Measurements from ENCODE around the gene TCFL5. TPM values are rescaled to one million over a fixed set of nuclear protein-coding genes. Genes with fewer than 3 reads are reported as not detected.

The TCFL5 gene
- total RNA-seq, 1 experiment from 2014 or later, result 15.1 TPM

GRCh38 chr20:62808211-62808865 lies 53.3 kb downstream of the TCFL5 start:
- H3K27me3 ChIP-seq (replicated peaks; ENCODE audit: control insufficient read depth, insufficient read depth, low read length), result no peaks in the 10 kb centered on the region
- DNase-seq, result peak in 1 of 2 experiments; percentile 92
- no peaks in the 10 kb centered on the region for H3K9me3 Mint-ChIP-seq (ENCODE audit: unreplicated experiment)
- no peak overlapping the region for H3K4me3 Mint-ChIP-seq (ENCODE audit: unreplicated experiment)
- intact Hi-C loops (cut with micrococcal nuclease; ENCODE audit: unreplicated experiment), result loop anchor here (1.0 to 5.0 kb wide), 3 partner anchors 54 to 140 kb away; partner anchors contain the start of gene TCFL5
- peaks cover 12% of the 10 kb centered on the region for H3K4me1 Mint-ChIP-seq (ENCODE audit: low read depth, unreplicated experiment)
- peaks cover 14% of the 10 kb centered on the region for H3K4me1 ChIP-seq
- H3K27ac Mint-ChIP-seq (ENCODE audit: unreplicated experiment), result no peak overlapping the region
- H3K9me3 ChIP-seq, result no peaks in the 10 kb centered on the region
- POLR2A ChIA-PET, result interaction anchor here (0.7 to 1.0 kb wide), 3 partner anchors 14 to 116 kb away, joined by 4 to 7 read pairs (median 5); partner anchors contain the start of gene TCFL5
- peaks cover 31% of the 10 kb centered on the region for H3K36me3 ChIP-seq (ENCODE audit: control insufficient read depth, insufficient read depth, low read length)
- no TSS peak for BruUV-seq (replicated peaks)
- no peak overlapping the region for H3K4me3 ChIP-seq (ENCODE audit: low read depth, low read length)
- H3K27me3 Mint-ChIP-seq (ENCODE audit: insufficient read depth, unreplicated experiment), result no peaks in the 10 kb centered on the region
- peaks cover 70% of the 10 kb centered on the region for H3K36me3 Mint-ChIP-seq (ENCODE audit: insufficient read depth, unreplicated experiment)
- peak; percentile 98 to 100 for TF ChIP-seq CTCF (IDR thresholded peaks at IDR 0.05; ENCODE audit: insufficient read depth in 1 of 2, low read depth in 1 of 2, low read length in 1 of 2, severe bottlenecking in 1 of 2, unreplicated experiment in 1 of 2)
- CTCF ChIA-PET, result interaction anchor here (0.6 to 3.1 kb wide), 25 partner anchors 9 to 330 kb away, joined by 3 to 57 read pairs (median 4); partner anchors contain the start of genes COL9A3 and MRGBP

GRCh38 chr20:62807444-62808210 lies 54.0 kb downstream of the TCFL5 start:
- Mint-ChIP-seq H3K9me3 (ENCODE audit: unreplicated experiment) (no peaks in the 10 kb centered on the region), H3K27me3 (ENCODE audit: insufficient read depth, unreplicated experiment) (no peaks in the 10 kb centered on the region), H3K4me1 (ENCODE audit: low read depth, unreplicated experiment) (peaks cover 12% of the 10 kb centered on the region), H3K36me3 (ENCODE audit: insufficient read depth, unreplicated experiment) (peaks cover 65% of the 10 kb centered on the region), H3K4me3 (ENCODE audit: unreplicated experiment) (no peak overlapping the region), H3K27ac (ENCODE audit: unreplicated experiment) (no peak overlapping the region)
- POLR2A ChIA-PET, result interaction anchor here (0.6 to 1.0 kb wide), 3 partner anchors 11 to 54 kb away, joined by 3 to 7 read pairs (median 5); partner anchors contain the start of genes MRGBP and TCFL5
- CTCF ChIA-PET, result interaction anchor here (0.6 to 3.1 kb wide), 20 partner anchors 10 to 329 kb away, joined by 3 to 57 read pairs (median 4); partner anchors contain the start of genes COL9A3 and MRGBP
- Histone ChIP-seq H3K36me3 (ENCODE audit: control insufficient read depth, insufficient read depth, low read length) (peaks cover 31% of the 10 kb centered on the region), H3K4me1 (peaks cover 14% of the 10 kb centered on the region), H3K27me3 (replicated peaks; ENCODE audit: control insufficient read depth, insufficient read depth, low read length) (no peaks in the 10 kb centered on the region), H3K9me3 (no peaks in the 10 kb centered on the region), H3K4me3 (ENCODE audit: low read depth, low read length) (no peak overlapping the region)
- no peak for TF ChIP-seq CTCF (IDR thresholded peaks at IDR 0.05; ENCODE audit: insufficient read depth in 1 of 2, low read depth in 1 of 2, low read length in 1 of 2, severe bottlenecking in 1 of 2, unreplicated experiment in 1 of 2)
- intact Hi-C loops (cut with micrococcal nuclease; ENCODE audit: unreplicated experiment), result loop anchor here (1.0 to 5.0 kb wide), 3 partner anchors 55 to 139 kb away; partner anchors contain the start of gene TCFL5
- no TSS peak for BruUV-seq (replicated peaks)
- no peak for DNase-seq

All from Caco-2 (cell line).